ENCODE measurements around the gene PRIMA1. TPM values are rescaled to one million over a fixed set of nuclear protein-coding genes. Genes with fewer than 3 reads are reported as not detected.

PRIMA1 gene
- total RNA-seq, 1 experiment from 2014 or later: 4.9 TPM

GRCh38 chr14:93683226-93683625, 105.1 kb downstream of the PRIMA1 start (continued):
- TF ChIP-seq AFF4 (CRISPR knock-in tag; IDR thresholded peaks at IDR 0.05; ENCODE audit: borderline replicate concordance) (no peak), CTCF (IDR thresholded peaks at IDR 0.05) (no peak), FOXK1 (CRISPR knock-in tag; IDR thresholded peaks at IDR 0.05) (no peak), USF2 (CRISPR knock-in tag; IDR thresholded peaks at IDR 0.05) (peak; percentile 94), NFYB (CRISPR knock-in tag; conservative IDR thresholded peaks at IDR 0.05; ENCODE audit: low read depth) (peak; percentile 59)

- TF ChIP-seq AFF4 (CRISPR knock-in tag; IDR thresholded peaks at IDR 0.05; ENCODE audit: borderline replicate concordance) (no peak), ATF3 (CRISPR knock-in tag; conservative IDR thresholded peaks at IDR 0.05) (no peak), ARID4B (CRISPR knock-in tag; IDR thresholded peaks at IDR 0.05; ENCODE audit: borderline replicate concordance) (no peak), RORB (CRISPR knock-in tag; IDR thresholded peaks at IDR 0.05) (no peak), OVOL2 (CRISPR knock-in tag; IDR thresholded peaks at IDR 0.05; ENCODE audit: borderline replicate concordance) (no peak)
- ATAC-seq: no peak
- 0 out of 2 replicates have a peak, but pooled peaks cover 2% of the 10 kb centered on the region for H3K27me3 Mint-ChIP-seq (ENCODE audit: low read depth)
- CTCF ChIA-PET: interaction anchor here (0.6 to 1.5 kb wide), 2 partner anchors 27 to 221 kb away, joined by 3 to 5 read pairs; no protein-coding TSS in a partner anchor
- peaks cover 44% of the 10 kb centered on the region for H3K4me1 Mint-ChIP-seq
- H3K27ac Mint-ChIP-seq: no peak overlapping the region
- no peak for DNase-seq (ENCODE audit: low spot score)
- no peaks in the 10 kb centered on the region for H3K36me3 Mint-ChIP-seq
- no peak overlapping the region for H3K4me3 Mint-ChIP-seq
- no peaks in the 10 kb centered on the region for H3K9me3 Mint-ChIP-seq
- POLR2A ChIA-PET: no interaction called here
Observed at GRCh38 chr14:93682459-93682858, 105.8 kb downstream of the PRIMA1 start.
